Fibroblast of lung (primary cell): ENCODE results near the gene FBXO17. TPM values are rescaled to one million over a fixed set of nuclear protein-coding genes. Genes with fewer than 3 reads are reported as not detected.

Source experiments
- DNase-seq, 2 donors: peaks; one replicate each; pipeline versions ENCODE4 v3.0.0 to v3.0.0-alpha.2; 2010; ENCODE audit warnings: low read depth in 2 of 2
- H2AFZ ChIP-seq: 2 replicates; pipeline ENCODE4 v1.5.1; 2012; ENCODE audit warnings: low read length, control low read depth, inconsistent platforms
- H3K27ac ChIP-seq: 2 replicates; pipeline ENCODE4 v1.5.1; 2011; ENCODE audit warnings: low read length, control low read depth; ENCODE audit not compliant: insufficient read depth
- H3K27me3 ChIP-seq: 2 replicates; pipeline ENCODE4 v1.5.1; 2011; ENCODE audit warnings: mild to moderate bottlenecking, low read length; ENCODE audit not compliant: control insufficient read depth, insufficient read depth
- H3K36me3 ChIP-seq: 2 replicates; pipeline ENCODE4 v1.5.1; 2011; ENCODE audit warnings: low read length; ENCODE audit not compliant: control insufficient read depth, insufficient read depth
- H3K4me1 ChIP-seq: 2 replicates; pipeline ENCODE4 v1.5.1; 2011; ENCODE audit warnings: low read length; ENCODE audit not compliant: control insufficient read depth, insufficient read depth; ENCODE audit errors: extremely low read depth
- H3K4me2 ChIP-seq: 2 replicates; pipeline ENCODE4 v1.5.1; 2011; ENCODE audit warnings: low read length, control low read depth; ENCODE audit not compliant: insufficient read depth; ENCODE audit errors: extremely low read depth
- H3K4me3 ChIP-seq, 4 experiments: fragments of 200-600 bp in 1 of 4; sonication (generic) in 1 of 4; replicated peaks in 1 of 4; 2 replicates each; pipeline ENCODE4 v1.5.1; 2011 to 2016; ENCODE audit warnings: low read length in 4 of 4, low read depth in 3 of 4, mild to moderate bottlenecking in 3 of 4, control low read depth in 2 of 4, inconsistent platforms in 1 of 4, mixed read lengths in 1 of 4; ENCODE audit not compliant: insufficient read depth in 1 of 4; ENCODE audit errors: control extremely low read depth in 1 of 4
- H3K79me2 ChIP-seq: 2 replicates; pipeline ENCODE4 v1.5.1; 2012; ENCODE audit warnings: mild to moderate bottlenecking, low read length, inconsistent platforms; ENCODE audit not compliant: control insufficient read depth, insufficient read depth
- H3K9ac ChIP-seq: 2 replicates; pipeline ENCODE4 v1.5.1; 2011; ENCODE audit warnings: mild to moderate bottlenecking, low read length, control low read depth; ENCODE audit not compliant: insufficient read depth
- H3K9me3 ChIP-seq: 2 replicates; pipeline ENCODE4 v1.5.1; 2012; ENCODE audit warnings: low read depth, low read length; ENCODE audit not compliant: control insufficient read depth, insufficient read depth
- H4K20me1 ChIP-seq: 2 replicates; pipeline ENCODE4 v1.5.1; 2011; ENCODE audit warnings: low read length; ENCODE audit not compliant: control insufficient read depth, insufficient read depth; ENCODE audit errors: extremely low read depth
- CTCF ChIP-seq, 2 donors: IDR thresholded peaks in 1 of 2; conservative IDR thresholded peaks in 1 of 2; 1 replicate in 1 of 2; 2 replicates in 1 of 2; pipeline ENCODE4 v1.5.1; 2011 to 2012; ENCODE audit warnings: low read length in 2 of 2, control low read depth in 1 of 2, inconsistent platforms in 1 of 2, low read depth in 1 of 2, mild to moderate bottlenecking in 1 of 2
- EZH2 ChIP-seq: IDR thresholded peaks from 2 replicates; pipeline ENCODE4 v1.5.1; 2012; ENCODE audit warnings: low read length, control low read depth, mild to moderate bottlenecking; ENCODE audit errors: missing control alignments
- polyA plus RNA-seq, 2 donors: library from polyadenylated mRNA; depleted of rRNA in 1 of 2; stranded (reverse) in 1 of 2; unstranded in 1 of 2; fragments of >200 nt; gene quantifications; 2 replicates each; pipeline ENCODE4 v1.2.1, GENCODE V29; 2011 to 2012; ENCODE audit warnings: missing spikeins in 1 of 2
- total RNA-seq: library from RNA; depleted of rRNA; stranded (reverse); fragments of >200 nt; gene quantifications from 2 replicates; pipeline ENCODE4 v1.2.1, GENCODE V29; 2014

Gene FBXO17
- total and polyA plus RNA-seq, 2 donors (not counting 1 experiment from before 2014, with no cell fraction given), result 10.2 to 25.8 TPM

- Histone ChIP-seq H3K27ac (no peak overlapping the region), H3K27me3 (no peaks in the 10 kb centered on the region), H3K9ac (no peak overlapping the region), H3K4me2 (no peak overlapping the region), H3K4me3 (no peak overlapping the region), H4K20me1 (no peaks in the 10 kb centered on the region), H3K9me3 (no peaks in the 10 kb centered on the region), H3K79me2 (no peaks in the 10 kb centered on the region), H2AFZ (no peak overlapping the region), H3K36me3 (peaks cover 4% of the 10 kb centered on the region), H3K4me1 (no peaks in the 10 kb centered on the region)
- DNase-seq, result no peak
- TF ChIP-seq EZH2 (no peak), CTCF (conservative IDR thresholded peaks at IDR 0.05 in 1 of 2, IDR thresholded peaks at IDR 0.05 in 1 of 2; ENCODE audit: low read depth in 1 of 2, low read length in 2 of 2) (no peak)
These were observed 29.8 kb downstream of the FBXO17 start for GRCh38 chr19:38945562-38946228.

GRCh38 chr19:38944981-38945506 lies 30.5 kb downstream of the FBXO17 start:
- Histone ChIP-seq H3K36me3 (peaks cover 4% of the 10 kb centered on the region), H4K20me1 (no peaks in the 10 kb centered on the region), H3K4me3 (no peak overlapping the region), H3K27ac (no peak overlapping the region), H3K27me3 (no peaks in the 10 kb centered on the region), H2AFZ (no peak overlapping the region), H3K9ac (no peak overlapping the region), H3K79me2 (no peaks in the 10 kb centered on the region), H3K9me3 (no peaks in the 10 kb centered on the region), H3K4me2 (no peak overlapping the region), H3K4me1 (no peaks in the 10 kb centered on the region)
- TF ChIP-seq EZH2 (no peak), CTCF (conservative IDR thresholded peaks at IDR 0.05 in 1 of 2, IDR thresholded peaks at IDR 0.05 in 1 of 2; ENCODE audit: low read depth in 1 of 2, low read length in 2 of 2) (no peak)
- no peak for DNase-seq

- no peak for DNase-seq
- no peak overlapping the region for H3K4me2 ChIP-seq
These were observed 32.9 kb downstream of the FBXO17 start for GRCh38 chr19:38942471-38943181.

More at GRCh38 chr19:38942471-38943181, 32.9 kb downstream of the FBXO17 start:
- Histone ChIP-seq H3K9me3 (no peaks in the 10 kb centered on the region), H3K9ac (no peak overlapping the region), H3K79me2 (no peaks in the 10 kb centered on the region), H3K27ac (no peak overlapping the region), H2AFZ (no peak overlapping the region), H3K4me3 (no peak overlapping the region), H3K4me1 (no peaks in the 10 kb centered on the region), H4K20me1 (no peaks in the 10 kb centered on the region), H3K27me3 (no peaks in the 10 kb centered on the region), H3K36me3 (peaks cover 4% of the 10 kb centered on the region)
- no peak for TF ChIP-seq EZH2
- no peak for TF ChIP-seq CTCF (conservative IDR thresholded peaks at IDR 0.05 in 1 of 2, IDR thresholded peaks at IDR 0.05 in 1 of 2; ENCODE audit: low read depth in 1 of 2, low read length in 2 of 2)
